Type B pancreatic cell (in vitro differentiated cells): ENCODE results near the gene LDLR. TPM values are rescaled to one million over a fixed set of nuclear protein-coding genes. Genes with fewer than 3 reads are reported as not detected.

ENCODE experiments used
- DNase-seq: peaks from one replicate; pipeline ENCODE4 v3.0.0; 2021; ENCODE audit warnings: mixed read lengths; ENCODE audit not compliant: unreplicated experiment; ENCODE audit errors: extremely low spot score
- H3K27ac Mint-ChIP-seq: 2 replicates; pipeline ENCODE4 v1.8.0; 2021; ENCODE audit warnings: mild to moderate bottlenecking, mixed read lengths
- H3K27me3 Mint-ChIP-seq: 2 replicates; pipeline ENCODE4 v1.8.0; 2021; ENCODE audit warnings: mixed read lengths
- H3K36me3 Mint-ChIP-seq: 2 replicates; pipeline ENCODE4 v1.8.0; 2021; ENCODE audit warnings: mixed read lengths
- H3K4me1 Mint-ChIP-seq: one replicate; pipeline ENCODE4 v1.8.0; 2021; ENCODE audit warnings: mixed read lengths; ENCODE audit not compliant: unreplicated experiment
- H3K4me3 Mint-ChIP-seq: 2 replicates; pipeline ENCODE4 v1.8.0; 2021; ENCODE audit warnings: mild to moderate bottlenecking, mixed read lengths
- H3K9me3 Mint-ChIP-seq: 2 replicates; pipeline ENCODE4 v1.8.0; 2021; ENCODE audit warnings: mixed read lengths
- total RNA-seq: library from RNA; stranded (reverse); gene quantifications from 2 replicates; pipeline ENCODE4 v1.2.1, GENCODE V29; 2021; ENCODE audit warnings: low replicate concordance
- TF ChIP-seq, protein P1 (sequence below): fragments of 200-600 bp; sonication (generic); conservative IDR thresholded peaks from 2 replicates; pipeline ENCODE4 v1.5.0; 2021; ENCODE audit warnings: antibody characterized with exemption, mild to moderate bottlenecking

The LDLR gene
- total RNA-seq, 1 donor from 2014 or later = 67.4 TPM

DNA sequence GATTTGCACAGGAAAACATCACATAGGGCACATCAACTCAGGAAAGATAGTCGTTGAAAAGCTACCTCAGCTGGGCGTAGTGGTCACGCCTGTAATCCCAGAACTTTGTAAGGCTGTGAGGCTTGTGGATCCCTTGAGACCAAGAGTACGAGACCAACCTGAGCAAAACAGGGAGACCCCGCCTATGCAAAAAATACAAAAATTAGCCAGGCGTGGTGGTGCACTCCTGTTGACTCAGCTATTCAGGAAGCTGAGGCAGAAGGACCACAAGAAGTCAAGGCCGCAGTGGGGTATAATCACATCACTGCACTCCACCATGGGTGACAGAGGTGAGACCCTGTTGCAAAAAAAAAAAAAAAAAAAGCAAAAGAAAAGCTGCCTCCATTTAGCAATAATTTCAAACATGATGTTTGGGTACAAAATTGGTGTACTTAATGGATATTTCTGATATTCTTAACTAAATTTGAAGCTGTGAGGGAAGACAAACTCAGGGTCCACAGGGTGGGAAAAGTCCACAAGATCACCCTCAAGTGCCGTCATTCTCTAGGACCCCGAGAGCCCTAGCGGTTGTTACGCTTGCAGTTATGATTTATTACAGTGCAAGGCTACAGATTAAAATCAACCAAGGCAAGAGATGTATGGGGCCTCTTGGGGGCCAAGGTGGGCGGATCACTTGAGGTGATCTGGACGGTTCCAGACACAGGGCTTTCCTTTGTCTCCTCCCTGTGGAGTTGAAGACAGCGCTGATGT is 42.5 kb upstream of the LDLR start:
- DNase-seq = no peak
- Mint-ChIP-seq H3K27ac (no peak overlapping the region), H3K36me3 (peaks cover 27% of the 10 kb centered on the region), H3K27me3 (no peaks in the 10 kb centered on the region), H3K4me1 (no peaks in the 10 kb centered on the region), H3K9me3 (no peaks in the 10 kb centered on the region), H3K4me3 (no peak overlapping the region)
- TF ChIP-seq, protein P1, sequence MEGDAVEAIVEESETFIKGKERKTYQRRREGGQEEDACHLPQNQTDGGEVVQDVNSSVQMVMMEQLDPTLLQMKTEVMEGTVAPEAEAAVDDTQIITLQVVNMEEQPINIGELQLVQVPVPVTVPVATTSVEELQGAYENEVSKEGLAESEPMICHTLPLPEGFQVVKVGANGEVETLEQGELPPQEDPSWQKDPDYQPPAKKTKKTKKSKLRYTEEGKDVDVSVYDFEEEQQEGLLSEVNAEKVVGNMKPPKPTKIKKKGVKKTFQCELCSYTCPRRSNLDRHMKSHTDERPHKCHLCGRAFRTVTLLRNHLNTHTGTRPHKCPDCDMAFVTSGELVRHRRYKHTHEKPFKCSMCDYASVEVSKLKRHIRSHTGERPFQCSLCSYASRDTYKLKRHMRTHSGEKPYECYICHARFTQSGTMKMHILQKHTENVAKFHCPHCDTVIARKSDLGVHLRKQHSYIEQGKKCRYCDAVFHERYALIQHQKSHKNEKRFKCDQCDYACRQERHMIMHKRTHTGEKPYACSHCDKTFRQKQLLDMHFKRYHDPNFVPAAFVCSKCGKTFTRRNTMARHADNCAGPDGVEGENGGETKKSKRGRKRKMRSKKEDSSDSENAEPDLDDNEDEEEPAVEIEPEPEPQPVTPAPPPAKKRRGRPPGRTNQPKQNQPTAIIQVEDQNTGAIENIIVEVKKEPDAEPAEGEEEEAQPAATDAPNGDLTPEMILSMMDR = no peak

DNA sequence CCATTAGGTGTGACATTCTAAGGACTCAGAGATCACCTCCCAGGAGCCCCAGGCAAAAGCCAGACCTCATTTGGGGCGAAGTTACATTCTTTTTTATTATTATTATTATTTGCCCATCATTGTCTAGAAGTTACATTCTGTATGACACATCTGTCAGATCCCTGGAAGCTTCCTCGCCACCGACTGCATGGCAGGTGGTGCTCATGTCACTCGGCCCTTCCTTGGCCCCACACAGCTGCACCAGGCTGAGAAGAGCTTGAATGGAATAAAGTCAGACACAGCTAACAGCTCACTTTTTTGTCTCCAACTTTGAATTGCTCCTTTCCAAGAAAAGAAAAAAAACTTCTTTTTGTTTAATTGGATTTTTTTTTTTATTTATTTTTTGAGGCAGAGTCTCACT is 41.4 kb upstream of the LDLR start:
- no peaks in the 10 kb centered on the region for H3K4me1 Mint-ChIP-seq
- no peak overlapping the region for H3K4me3 Mint-ChIP-seq
- H3K9me3 Mint-ChIP-seq = no peaks in the 10 kb centered on the region
- DNase-seq = no peak
- no peaks in the 10 kb centered on the region for H3K27me3 Mint-ChIP-seq
- no peak overlapping the region for H3K27ac Mint-ChIP-seq
- TF ChIP-seq, protein P1 = no peak
- H3K36me3 Mint-ChIP-seq = peaks cover 24% of the 10 kb centered on the region

DNA sequence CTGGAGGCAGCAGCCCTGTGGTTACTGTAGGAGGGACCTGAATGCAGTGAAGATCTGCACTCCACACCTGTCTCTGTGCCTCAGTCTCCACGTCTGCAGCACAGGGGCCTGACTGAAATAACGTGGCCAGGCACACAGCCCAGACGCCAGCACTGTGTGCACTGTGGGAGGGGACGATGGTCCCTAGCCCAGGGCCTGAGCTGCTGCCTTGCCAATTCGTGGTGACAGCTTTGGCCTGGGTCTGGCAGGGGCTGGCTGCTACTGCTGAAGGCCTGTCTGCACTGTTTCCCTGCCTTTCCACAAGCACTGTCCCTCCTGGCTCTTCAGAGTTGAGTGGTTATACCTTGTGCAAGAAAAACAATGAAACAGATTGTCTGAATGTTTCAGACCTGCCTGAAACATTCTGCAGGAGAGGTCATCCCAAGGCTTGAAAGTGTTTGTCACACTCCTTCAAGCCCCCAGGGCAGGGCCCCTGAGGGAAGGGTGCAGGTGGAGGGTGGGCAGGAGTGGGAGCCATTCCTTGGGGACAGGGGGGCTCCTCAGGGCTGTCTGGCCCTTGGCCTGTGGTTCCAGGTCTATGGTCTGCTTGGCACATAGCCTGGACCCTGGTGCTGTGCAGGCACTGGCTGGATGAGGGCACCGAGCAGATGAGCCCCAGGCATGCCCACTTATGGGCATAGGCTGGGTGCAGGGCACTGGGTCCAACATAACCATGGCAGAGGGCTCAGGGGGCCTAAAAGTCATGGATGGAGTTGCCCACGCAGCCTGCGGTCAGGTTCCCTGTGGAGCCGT is 38.7 kb upstream of the LDLR start:
- no peaks in the 10 kb centered on the region for H3K27me3 Mint-ChIP-seq
- H3K9me3 Mint-ChIP-seq = no peaks in the 10 kb centered on the region

DNA sequence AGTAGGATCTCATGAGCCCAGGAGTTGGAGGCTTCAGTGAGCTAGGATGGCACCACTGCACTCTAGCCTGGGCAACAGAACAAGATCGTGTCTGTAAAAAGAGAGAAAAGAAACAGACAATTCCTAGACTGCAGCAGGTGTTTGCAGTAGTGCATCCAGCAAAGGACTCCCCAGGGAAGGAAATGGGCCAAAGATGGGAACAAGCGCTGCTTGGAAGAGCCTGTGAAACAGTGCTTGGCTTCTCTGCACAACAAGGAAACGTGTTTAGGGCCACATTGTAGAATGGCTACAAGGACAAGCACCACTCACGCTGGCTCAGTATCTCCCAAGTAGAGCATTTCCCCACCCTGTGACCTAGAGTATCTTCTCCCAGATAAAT is 35.5 kb upstream of the LDLR start:
- Mint-ChIP-seq H3K36me3 (peaks cover 12% of the 10 kb centered on the region), H3K27ac (no peak overlapping the region), H3K4me1 (no peaks in the 10 kb centered on the region), H3K27me3 (no peaks in the 10 kb centered on the region), H3K4me3 (no peak overlapping the region), H3K9me3 (no peaks in the 10 kb centered on the region)
- TF ChIP-seq, protein P1 = no peak
- DNase-seq = no peak

More for the DNA sequence above, 38.7 kb upstream of the LDLR start:
- Mint-ChIP-seq H3K4me1 (no peaks in the 10 kb centered on the region), H3K27ac (no peak overlapping the region), H3K4me3 (no peak overlapping the region), H3K36me3 (peaks cover 15% of the 10 kb centered on the region)
- TF ChIP-seq, protein P1 = no peak
- DNase-seq = no peak

DNA sequence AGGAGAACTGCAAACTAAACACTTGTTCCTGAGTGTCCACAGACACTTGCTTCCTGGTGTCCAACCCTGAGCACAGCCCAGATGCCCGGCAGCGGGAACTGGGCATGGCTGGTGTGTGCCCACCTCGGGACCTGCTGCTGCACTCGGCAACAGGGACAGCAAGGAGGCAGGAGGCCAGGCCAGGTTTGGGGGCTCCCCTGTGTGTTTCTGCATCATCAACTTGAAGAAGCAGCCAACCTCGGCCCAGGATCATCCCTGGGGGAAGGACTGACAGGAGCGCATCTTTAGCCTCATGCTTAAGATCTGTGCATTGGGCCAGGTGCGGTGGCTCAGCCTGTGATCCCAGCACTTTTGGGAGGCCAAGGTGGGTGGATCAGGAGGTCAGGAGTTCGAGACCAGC is 35.1 kb upstream of the LDLR start:
- no peak for DNase-seq
- TF ChIP-seq, protein P1 = no peak
- H3K4me3 Mint-ChIP-seq = no peak overlapping the region
- H3K27ac Mint-ChIP-seq = no peak overlapping the region
- peaks cover 11% of the 10 kb centered on the region for H3K36me3 Mint-ChIP-seq
- no peaks in the 10 kb centered on the region for H3K4me1 Mint-ChIP-seq
- H3K9me3 Mint-ChIP-seq = no peaks in the 10 kb centered on the region
- no peaks in the 10 kb centered on the region for H3K27me3 Mint-ChIP-seq
